Loucy (cell line): ENCODE data around the gene TOB1.

Experiments
- EZH2phosphoT487 ChIP-seq: fragments of 200-600 bp; IDR thresholded peaks from 2 replicates; pipeline ENCODE4 v1.6.1; 2018; ENCODE audit warnings: antibody characterized with exemption, mild to moderate bottlenecking, moderate library complexity, borderline replicate concordance
- TF ChIP-seq, protein P1 (sequence below): fragments of 200-600 bp; sonication (generic); conservative IDR thresholded peaks from 2 replicates; pipeline ENCODE4 v1.5.1; 2014; ENCODE audit warnings: mild to moderate bottlenecking, antibody characterized with exemption, low read length

DNA sequence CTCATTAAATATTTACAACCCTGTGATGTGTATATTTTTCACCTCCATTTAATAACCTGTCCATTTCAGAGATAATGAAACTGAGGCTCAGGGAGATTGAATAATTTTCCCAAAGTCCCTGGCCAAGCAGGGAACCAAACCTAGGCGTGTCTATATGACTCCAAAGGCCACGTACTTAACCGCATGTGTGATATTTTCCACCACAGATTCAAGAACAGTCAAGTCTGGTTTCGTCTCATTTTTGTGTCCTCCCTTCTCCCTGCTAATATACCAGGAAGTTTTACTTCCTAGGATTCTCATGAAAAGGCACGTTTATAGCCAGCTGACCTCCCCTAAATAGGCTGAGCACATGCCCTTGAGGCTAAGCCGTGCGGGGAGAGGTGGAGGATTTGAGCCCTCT, 15.5 kb downstream of the TOB1 start:
- TF ChIP-seq, protein P1, sequence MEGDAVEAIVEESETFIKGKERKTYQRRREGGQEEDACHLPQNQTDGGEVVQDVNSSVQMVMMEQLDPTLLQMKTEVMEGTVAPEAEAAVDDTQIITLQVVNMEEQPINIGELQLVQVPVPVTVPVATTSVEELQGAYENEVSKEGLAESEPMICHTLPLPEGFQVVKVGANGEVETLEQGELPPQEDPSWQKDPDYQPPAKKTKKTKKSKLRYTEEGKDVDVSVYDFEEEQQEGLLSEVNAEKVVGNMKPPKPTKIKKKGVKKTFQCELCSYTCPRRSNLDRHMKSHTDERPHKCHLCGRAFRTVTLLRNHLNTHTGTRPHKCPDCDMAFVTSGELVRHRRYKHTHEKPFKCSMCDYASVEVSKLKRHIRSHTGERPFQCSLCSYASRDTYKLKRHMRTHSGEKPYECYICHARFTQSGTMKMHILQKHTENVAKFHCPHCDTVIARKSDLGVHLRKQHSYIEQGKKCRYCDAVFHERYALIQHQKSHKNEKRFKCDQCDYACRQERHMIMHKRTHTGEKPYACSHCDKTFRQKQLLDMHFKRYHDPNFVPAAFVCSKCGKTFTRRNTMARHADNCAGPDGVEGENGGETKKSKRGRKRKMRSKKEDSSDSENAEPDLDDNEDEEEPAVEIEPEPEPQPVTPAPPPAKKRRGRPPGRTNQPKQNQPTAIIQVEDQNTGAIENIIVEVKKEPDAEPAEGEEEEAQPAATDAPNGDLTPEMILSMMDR, result no peak
- no peak for TF ChIP-seq EZH2phosphoT487
